ENCODE results near the gene RARB.

RARB gene

GRCh38 chr3:25448750-25449692, 21.0 kb downstream of the RARB start:
- peak in 9 of 14 donors; percentile 13 to 55 (median 24) for DNase-seq

GRCh38 chr3:25449857-25450256, 21.8 kb downstream of the RARB start:
- no peak for DNase-seq

- DNase-seq, result no peak
These were observed 24.1 kb downstream of the RARB start for GRCh38 chr3:25452192-25452591.

GRCh38 chr3:25452740-25453139, 24.7 kb downstream of the RARB start:
- no peak for DNase-seq

- no peak for DNase-seq
These were observed 25.5 kb downstream of the RARB start for GRCh38 chr3:25453619-25454004.

- DNase-seq, result no peak
These were observed 26.2 kb downstream of the RARB start for GRCh38 chr3:25454005-25454927.

GRCh38 chr3:25455441-25456132, 27.5 kb downstream of the RARB start:
- DNase-seq, result peak in 3 of 14 donors; percentile 20 to 64 (median 37)

- DNase-seq, result no peak
These were observed 28.9 kb downstream of the RARB start for GRCh38 chr3:25456723-25457670.

- no peak for DNase-seq
These were observed 29.8 kb downstream of the RARB start for GRCh38 chr3:25457671-25458419.

GRCh38 chr3:25458420-25458814, 30.4 kb downstream of the RARB start:
- no peak for DNase-seq

GRCh38 chr3:25460751-25461150, 32.7 kb downstream of the RARB start:
- DNase-seq, result no peak

GRCh38 chr3:25461946-25462345, 33.9 kb downstream of the RARB start:
- no peak for DNase-seq

GRCh38 chr3:25462495-25462894, 34.4 kb downstream of the RARB start:
- no peak for DNase-seq

- no peak for DNase-seq
These were observed 35.9 kb downstream of the RARB start for GRCh38 chr3:25463836-25464418.

GRCh38 chr3:25465266-25465860, 37.3 kb downstream of the RARB start:
- DNase-seq, result no peak

GRCh38 chr3:25468866-25469319, 40.8 kb downstream of the RARB start:
- peak in 6 of 14 donors; percentile 4 to 38 (median 19) for DNase-seq

GRCh38 chr3:25469558-25469957, 41.5 kb downstream of the RARB start:
- DNase-seq, result no peak

GRCh38 chr3:25471081-25471768, 43.2 kb downstream of the RARB start:
- DNase-seq, result no peak

- no peak for DNase-seq
These were observed 44.1 kb downstream of the RARB start for GRCh38 chr3:25472153-25472552.
